HUES6 (cell line): Measurements from ENCODE around the gene KRTAP10-8.
"Not testable (repeated sequence)": the region's sequence is repeated elsewhere in the genome, so short reads cannot be mapped to it uniquely, and the experiment has no call there.

Experiments used
- H3K27ac ChIP-seq: 2 replicates; pipeline ENCODE4 v1.7.0; 2013; ENCODE audit warnings: low read depth, mild to moderate bottlenecking, low read length, inconsistent platforms
- H3K27me3 ChIP-seq: 2 replicates; pipeline ENCODE4 v1.6.1; 2013; ENCODE audit warnings: low read length; ENCODE audit not compliant: control insufficient read depth, insufficient read depth
- H3K36me3 ChIP-seq: 2 replicates; pipeline ENCODE4 v1.6.1; 2013; ENCODE audit warnings: low read length; ENCODE audit not compliant: control insufficient read depth, insufficient read depth
- H3K4me1 ChIP-seq: 2 replicates; pipeline ENCODE4 v1.6.1; 2013; ENCODE audit warnings: low read length; ENCODE audit not compliant: control insufficient read depth, insufficient read depth
- H3K4me3 ChIP-seq: 2 replicates; pipeline ENCODE4 v1.5.1; 2013; ENCODE audit warnings: low read depth, low read length
- H3K9ac ChIP-seq: one replicate; pipeline ENCODE4 v1.6.1; 2013; ENCODE audit warnings: mild to moderate bottlenecking, low read length
- H3K9me3 ChIP-seq: 2 replicates; pipeline ENCODE4 v1.6.1; 2013; ENCODE audit warnings: low read depth, low read length; ENCODE audit not compliant: control insufficient read depth, insufficient read depth

Gene KRTAP10-8

GRCh38 chr21:44571844-44572782 lies 39.8 kb upstream of the KRTAP10-8 start:
- no peak overlapping the region for H3K4me3 ChIP-seq
- H3K27ac ChIP-seq = no peak overlapping the region
- no peak overlapping the region for H3K9ac ChIP-seq
- H3K4me1 ChIP-seq = 0 out of 2 replicates have a peak, but pooled peaks cover 5% of the 10 kb centered on the region
- no peaks in the 10 kb centered on the region for H3K36me3 ChIP-seq
- no peaks in the 10 kb centered on the region for H3K27me3 ChIP-seq
- H3K9me3 ChIP-seq = peaks cover 23% of the 10 kb centered on the region

DNA sequence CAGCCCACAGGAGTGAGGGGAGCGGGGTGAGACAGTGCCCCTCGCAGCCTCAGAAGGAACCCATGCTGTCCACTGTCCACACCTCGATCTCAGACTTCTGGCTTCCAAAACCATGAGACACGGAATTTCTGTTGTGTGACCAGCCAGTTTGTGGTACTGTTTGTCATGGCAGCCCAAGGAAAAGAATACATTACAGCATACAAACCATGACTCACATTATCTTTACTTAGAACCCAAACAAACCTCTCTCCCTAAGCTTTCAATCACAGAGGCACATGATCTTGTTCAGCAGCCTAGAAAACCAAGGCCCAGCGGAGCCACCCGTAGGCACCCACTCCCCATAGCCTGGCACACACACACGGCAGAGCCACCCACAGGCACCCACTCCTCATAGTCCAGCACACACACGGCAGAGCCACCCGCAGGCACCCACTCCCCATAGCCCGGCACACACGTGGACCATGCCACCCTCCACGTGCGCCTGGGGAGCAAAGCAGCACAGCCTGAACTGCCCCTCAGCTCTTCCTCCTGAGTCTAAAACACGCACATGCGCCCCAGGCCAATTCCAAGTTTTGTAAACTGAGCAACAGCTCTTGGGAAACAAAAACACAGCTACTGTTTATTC lies 38.8 kb upstream of the KRTAP10-8 start:
- Histone ChIP-seq H3K27me3 (no peaks in the 10 kb centered on the region), H3K36me3 (no peaks in the 10 kb centered on the region), H3K4me1 (0 out of 2 replicates have a peak, but pooled peaks cover 5% of the 10 kb centered on the region), H3K9ac (no peak overlapping the region), H3K27ac (no peak overlapping the region), H3K4me3 (no peak overlapping the region), H3K9me3 (peaks cover 28% of the 10 kb centered on the region)

GRCh38 chr21:44573630-44574456 lies 38.0 kb upstream of the KRTAP10-8 start, which contains the start of gene KRTAP10-4:
Gene KRTAP10-4, plus strand, starts transcription at chr21:44573729. Its CDS starts 30 bp downstream, at chr21:44573759.
- H3K36me3 ChIP-seq, H3K27me3 ChIP-seq, H3K4me3 ChIP-seq, H3K9ac ChIP-seq, H3K27ac ChIP-seq, H3K4me1 ChIP-seq: not testable (repeated sequence)
- peaks cover 28% of the 10 kb centered on the region for H3K9me3 ChIP-seq

DNA sequence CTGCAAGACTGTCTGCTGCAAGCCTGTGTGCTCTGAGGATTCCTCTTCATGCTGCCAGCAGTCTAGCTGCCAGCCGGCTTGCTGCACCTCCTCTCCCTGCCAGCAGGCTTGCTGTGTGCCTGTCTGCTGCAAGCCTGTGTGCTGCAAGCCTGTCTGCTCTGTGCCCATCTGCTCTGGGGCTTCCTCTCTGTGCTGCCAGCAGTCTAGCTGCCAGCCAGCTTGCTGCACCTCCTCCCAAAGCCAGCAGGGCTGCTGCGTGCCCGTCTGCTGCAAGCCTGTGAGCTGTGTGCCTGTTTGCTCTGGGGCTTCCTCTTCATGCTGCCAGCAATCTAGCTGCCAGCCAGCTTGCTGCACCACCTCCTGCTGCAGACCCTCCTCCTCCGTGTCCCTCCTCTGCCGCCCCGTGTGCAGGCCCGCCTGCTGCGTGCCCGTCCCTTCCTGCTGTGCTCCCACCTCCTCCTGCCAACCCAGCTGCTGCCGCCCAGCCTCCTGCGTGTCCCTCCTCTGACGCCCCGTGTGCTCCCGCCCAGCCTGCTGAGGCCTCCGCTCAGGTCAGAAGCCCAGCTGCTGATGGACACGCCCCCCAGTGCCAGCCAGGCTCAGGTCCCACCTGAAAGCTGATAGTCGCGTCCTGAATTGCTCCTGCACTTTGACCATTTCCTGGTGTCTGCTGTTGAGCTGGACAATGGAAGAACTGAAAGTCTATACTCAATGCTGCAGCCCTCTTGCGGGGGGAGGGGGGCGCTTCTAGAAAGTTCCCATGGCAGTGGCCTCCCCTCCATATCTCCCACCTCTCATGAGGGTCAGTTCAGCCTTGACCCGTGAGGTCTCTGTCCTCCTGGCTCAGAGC lies 37.2 kb upstream of the KRTAP10-8 start:
- Histone ChIP-seq H3K27ac (no peak overlapping the region), H3K36me3 (no peaks in the 10 kb centered on the region), H3K27me3 (no peaks in the 10 kb centered on the region), H3K4me3 (no peak overlapping the region), H3K9me3 (peaks cover 28% of the 10 kb centered on the region), H3K4me1 (0 out of 2 replicates have a peak, but pooled peaks cover 5% of the 10 kb centered on the region), H3K9ac (no peak overlapping the region)

GRCh38 chr21:44575307-44576024 lies 36.4 kb upstream of the KRTAP10-8 start:
- H3K36me3 ChIP-seq = no peaks in the 10 kb centered on the region
- H3K4me3 ChIP-seq = no peak overlapping the region
- no peak overlapping the region for H3K27ac ChIP-seq
- peaks cover 24% of the 10 kb centered on the region for H3K9me3 ChIP-seq
- H3K27me3 ChIP-seq = no peaks in the 10 kb centered on the region
- 0 out of 2 replicates have a peak, but pooled peaks cover 5% of the 10 kb centered on the region for H3K4me1 ChIP-seq
- H3K9ac ChIP-seq = no peak overlapping the region

DNA sequence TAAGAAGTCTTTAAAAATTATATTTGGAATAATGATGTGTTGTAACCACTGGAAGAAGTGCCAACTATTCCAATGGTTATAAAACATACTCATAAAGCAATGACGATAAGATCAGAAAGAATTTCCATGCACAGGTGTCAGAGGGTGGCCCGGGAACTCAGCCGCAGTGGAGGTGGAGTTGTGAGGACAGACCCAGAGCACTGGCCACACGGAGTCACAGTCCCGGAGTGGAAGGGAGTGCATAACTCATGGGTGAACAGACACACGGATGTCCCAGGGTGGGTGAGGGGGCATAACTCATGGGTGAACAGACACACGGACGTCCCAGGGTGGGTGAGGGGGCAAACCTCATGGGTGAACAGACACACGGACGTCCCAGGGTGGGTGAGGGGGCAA lies 35.9 kb upstream of the KRTAP10-8 start:
- Histone ChIP-seq H3K4me1 (0 out of 2 replicates have a peak, but pooled peaks cover 5% of the 10 kb centered on the region), H3K27ac (no peak overlapping the region), H3K27me3 (no peaks in the 10 kb centered on the region), H3K4me3 (no peak overlapping the region), H3K9me3 (peaks cover 25% of the 10 kb centered on the region), H3K36me3 (no peaks in the 10 kb centered on the region), H3K9ac (no peak overlapping the region)

- Histone ChIP-seq H3K9me3 (peaks cover 17% of the 10 kb centered on the region), H3K9ac (no peak overlapping the region)
Observed at GRCh38 chr21:44578371-44579055, 33.4 kb upstream of the KRTAP10-8 start.

GRCh38 chr21:44579056-44579832 lies 32.6 kb upstream of the KRTAP10-8 start:
- H3K27ac ChIP-seq = no peak overlapping the region
- no peak overlapping the region for H3K4me3 ChIP-seq
- H3K9me3 ChIP-seq = peaks cover 17% of the 10 kb centered on the region
- H3K4me1 ChIP-seq = 0 out of 2 replicates have a peak, but pooled peaks cover 5% of the 10 kb centered on the region
- H3K27me3 ChIP-seq = no peaks in the 10 kb centered on the region
- no peaks in the 10 kb centered on the region for H3K36me3 ChIP-seq
- H3K9ac ChIP-seq = no peak overlapping the region

More at GRCh38 chr21:44578371-44579055, 33.4 kb upstream of the KRTAP10-8 start:
- H3K27me3 ChIP-seq = no peaks in the 10 kb centered on the region
- 0 out of 2 replicates have a peak, but pooled peaks cover 5% of the 10 kb centered on the region for H3K4me1 ChIP-seq
- no peak overlapping the region for H3K27ac ChIP-seq
- no peak overlapping the region for H3K4me3 ChIP-seq
- H3K36me3 ChIP-seq = no peaks in the 10 kb centered on the region

GRCh38 chr21:44579833-44580144 lies 32.1 kb upstream of the KRTAP10-8 start:
- Histone ChIP-seq H3K4me1 (0 out of 2 replicates have a peak, but pooled peaks cover 4% of the 10 kb centered on the region), H3K27ac (no peak overlapping the region), H3K4me3 (no peak overlapping the region), H3K9ac (no peak overlapping the region), H3K27me3 (no peaks in the 10 kb centered on the region), H3K9me3 (peaks cover 17% of the 10 kb centered on the region), H3K36me3 (no peaks in the 10 kb centered on the region)
